ENCODE measurements around the gene GJB2. TPM values are rescaled to one million over a fixed set of nuclear protein-coding genes. Genes with fewer than 3 reads are reported as not detected.

Gene GJB2
- total RNA-seq, 1 donor from 2014 or later, result not detected

DNA sequence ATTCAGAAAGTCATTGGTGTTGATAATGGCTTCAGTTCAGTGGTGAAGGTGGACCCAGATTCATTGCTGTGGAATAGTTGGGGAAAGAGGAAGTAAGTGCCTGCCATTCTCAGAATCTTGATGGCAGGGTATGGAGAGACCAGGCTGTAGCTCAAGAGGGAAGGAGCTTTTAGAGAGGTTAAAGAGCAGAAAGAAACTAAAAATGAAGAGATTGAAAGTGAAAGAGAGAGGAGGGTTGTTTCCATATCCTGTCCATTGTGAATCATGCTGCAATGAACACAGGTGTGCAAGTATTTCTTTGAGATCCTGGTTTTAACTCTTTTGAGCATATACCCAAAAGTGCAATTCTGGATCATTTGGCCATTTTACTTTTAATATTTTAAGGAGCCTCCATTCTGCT lies 26.8 kb upstream of the GJB2 start:
- TF ChIP-seq CTCF (IDR thresholded peaks at IDR 0.05; ENCODE audit: borderline replicate concordance), result no peak
- H3K4me3 ChIP-seq, result no peak overlapping the region

DNA sequence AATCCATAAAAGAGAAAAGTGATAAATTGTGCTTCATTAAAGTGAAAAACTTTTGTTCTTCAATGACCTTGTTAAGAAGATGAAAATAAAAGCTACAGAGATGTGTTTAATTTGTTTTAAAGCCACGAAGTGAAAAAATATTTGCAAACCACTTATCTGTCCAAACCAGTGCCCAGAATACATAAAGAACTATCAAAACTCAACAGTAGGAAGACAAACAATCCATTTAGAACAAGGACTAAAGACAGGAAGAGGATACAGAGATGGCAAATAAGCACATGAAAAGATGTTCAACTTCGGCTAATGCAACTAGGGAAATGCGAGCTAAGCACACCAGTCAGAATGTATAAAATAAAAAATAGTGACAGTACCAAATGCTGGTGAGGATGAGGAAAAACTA lies 24.4 kb upstream of the GJB2 start:
- Histone ChIP-seq H3K27ac (replicated peaks) (no peak overlapping the region), H3K4me3 (no peak overlapping the region), H3K4me1 (no peaks in the 10 kb centered on the region), H3K9me3 (replicated peaks) (peaks cover 22% of the 10 kb centered on the region), H3K36me3 (no peaks in the 10 kb centered on the region), H3K27me3 (ENCODE audit: low read depth) (peaks cover 43% of the 10 kb centered on the region)
- DNase-seq, result no peak
- intact Hi-C loops (cut with micrococcal nuclease), result no loop called here
- TF ChIP-seq CTCF (IDR thresholded peaks at IDR 0.05; ENCODE audit: borderline replicate concordance), result no peak

More for the DNA sequence above, 26.8 kb upstream of the GJB2 start:
- peaks cover under 1% of the 10 kb centered on the region for H3K9me3 ChIP-seq (replicated peaks)
- intact Hi-C loops (cut with micrococcal nuclease), result no loop called here
- H3K27me3 ChIP-seq (ENCODE audit: low read depth), result peaks cover 55% of the 10 kb centered on the region
- no peaks in the 10 kb centered on the region for H3K36me3 ChIP-seq
- no peak overlapping the region for H3K27ac ChIP-seq (replicated peaks)
- no peaks in the 10 kb centered on the region for H3K4me1 ChIP-seq
- DNase-seq, result no peak

DNA sequence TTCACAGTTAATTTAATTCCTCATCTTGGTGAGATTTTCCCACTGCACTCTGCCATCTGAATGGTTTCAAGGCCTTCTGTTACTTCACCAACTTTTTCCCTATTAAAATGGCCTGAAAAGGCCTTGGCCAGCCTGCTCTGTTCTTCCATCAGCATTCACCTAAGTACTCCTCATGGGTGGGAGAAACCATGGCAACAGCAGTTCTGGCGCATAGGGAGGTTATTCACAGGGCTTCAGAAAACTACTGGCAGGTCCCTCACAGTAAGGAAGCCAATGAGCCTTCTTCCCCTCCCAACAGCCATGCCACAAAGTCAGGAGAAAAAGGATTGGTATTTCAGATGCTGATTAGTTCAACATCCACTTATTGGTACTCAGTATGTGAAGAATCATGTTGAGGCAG lies 17.2 kb upstream of the GJB2 start:
- Histone ChIP-seq H3K4me3 (no peak overlapping the region), H3K36me3 (no peaks in the 10 kb centered on the region), H3K27me3 (ENCODE audit: low read depth) (peaks cover 44% of the 10 kb centered on the region), H3K27ac (replicated peaks) (no peak overlapping the region), H3K4me1 (no peaks in the 10 kb centered on the region), H3K9me3 (replicated peaks) (peaks cover 22% of the 10 kb centered on the region)
- DNase-seq, result no peak
- no peak for TF ChIP-seq CTCF (IDR thresholded peaks at IDR 0.05; ENCODE audit: borderline replicate concordance)
- intact Hi-C loops (cut with micrococcal nuclease), result no loop called here

- Histone ChIP-seq H3K4me3 (no peak overlapping the region), H3K4me1 (no peaks in the 10 kb centered on the region), H3K27me3 (ENCODE audit: low read depth) (peaks cover 65% of the 10 kb centered on the region), H3K27ac (replicated peaks) (no peak overlapping the region), H3K36me3 (no peaks in the 10 kb centered on the region), H3K9me3 (replicated peaks) (peaks cover 10% of the 10 kb centered on the region)
- no peak for TF ChIP-seq CTCF (IDR thresholded peaks at IDR 0.05; ENCODE audit: borderline replicate concordance)
- DNase-seq, result no peak
- intact Hi-C loops (cut with micrococcal nuclease), result no loop called here
Observed at GRCh38 chr13:20206698-20207235, 14.0 kb upstream of the GJB2 start.

- Histone ChIP-seq H3K27me3 (ENCODE audit: low read depth) (peaks cover 69% of the 10 kb centered on the region), H3K27ac (replicated peaks) (no peak overlapping the region), H3K36me3 (no peaks in the 10 kb centered on the region), H3K4me1 (no peaks in the 10 kb centered on the region), H3K9me3 (replicated peaks) (peaks cover 16% of the 10 kb centered on the region), H3K4me3 (no peak overlapping the region)
- intact Hi-C loops (cut with micrococcal nuclease), result no loop called here
- TF ChIP-seq CTCF (IDR thresholded peaks at IDR 0.05; ENCODE audit: borderline replicate concordance), result no peak
- DNase-seq, result no peak
Observed at GRCh38 chr13:20206065-20206697, 13.4 kb upstream of the GJB2 start.
